HG03045 (cell line): ENCODE measurements around the gene RPS6KA1.

Experiments used
- ATAC-seq: cut with Tn5 transposase; IDR thresholded peaks from one replicate; pipeline ENCODE4 v1.9.1; 2021; ENCODE audit warnings: mild to moderate bottlenecking, moderate library complexity; ENCODE audit not compliant: unreplicated experiment

Gene RPS6KA1

GRCh38 chr1:26530895-26531598, 1.5 kb downstream of the RPS6KA1 start:
- ATAC-seq: no peak

- no peak for ATAC-seq
Measured at GRCh38 chr1:26531651-26532131, 2.1 kb downstream of the RPS6KA1 start.

DNA sequence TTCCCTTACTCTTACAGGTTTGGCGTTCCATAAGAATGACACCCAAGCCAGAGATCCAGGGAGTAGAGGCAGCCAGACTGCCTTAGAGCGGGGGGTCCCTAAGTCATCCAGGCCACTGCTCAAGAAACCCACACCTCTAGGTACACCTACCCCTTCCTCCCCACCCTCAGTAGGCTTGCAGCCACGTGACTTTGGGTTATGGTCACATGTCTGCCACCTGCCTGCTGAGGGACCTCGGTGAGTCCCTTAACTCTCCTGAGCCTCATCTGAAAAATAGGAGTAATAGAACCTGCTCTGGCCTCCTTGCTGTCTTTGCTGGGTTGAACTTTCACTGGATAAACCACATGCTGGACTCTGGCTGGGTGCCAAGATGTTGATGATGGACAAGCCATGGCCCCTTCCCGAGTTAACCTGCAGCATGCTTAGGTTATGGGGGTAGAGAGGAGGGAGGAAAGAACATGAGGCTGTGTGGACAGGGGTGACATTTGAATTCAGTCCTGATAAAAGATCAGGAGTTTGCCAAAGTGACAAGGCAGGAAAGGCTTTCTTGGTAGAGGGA, 4.5 kb downstream of the RPS6KA1 start:
- no peak for ATAC-seq

DNA sequence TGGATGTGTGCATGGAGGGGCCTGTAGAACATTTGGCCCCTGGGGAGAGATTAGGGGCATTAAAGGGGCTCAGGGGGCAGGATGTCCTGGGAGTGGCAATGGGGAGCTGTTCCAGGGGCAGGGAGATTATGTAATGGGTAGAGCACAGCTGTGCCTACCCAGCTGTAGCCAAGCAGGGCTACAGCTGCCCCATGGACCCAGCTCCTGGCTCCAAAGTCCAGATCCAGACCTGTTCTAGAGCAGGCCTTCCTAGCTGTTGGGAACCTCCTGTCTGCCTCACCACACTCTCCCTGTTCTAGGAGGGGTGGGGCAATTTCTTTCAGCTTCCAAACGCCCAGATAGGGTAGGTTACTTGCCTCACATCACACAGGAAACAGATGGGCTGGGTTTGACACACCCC, 5.6 kb downstream of the RPS6KA1 start:
- ATAC-seq: no peak

DNA sequence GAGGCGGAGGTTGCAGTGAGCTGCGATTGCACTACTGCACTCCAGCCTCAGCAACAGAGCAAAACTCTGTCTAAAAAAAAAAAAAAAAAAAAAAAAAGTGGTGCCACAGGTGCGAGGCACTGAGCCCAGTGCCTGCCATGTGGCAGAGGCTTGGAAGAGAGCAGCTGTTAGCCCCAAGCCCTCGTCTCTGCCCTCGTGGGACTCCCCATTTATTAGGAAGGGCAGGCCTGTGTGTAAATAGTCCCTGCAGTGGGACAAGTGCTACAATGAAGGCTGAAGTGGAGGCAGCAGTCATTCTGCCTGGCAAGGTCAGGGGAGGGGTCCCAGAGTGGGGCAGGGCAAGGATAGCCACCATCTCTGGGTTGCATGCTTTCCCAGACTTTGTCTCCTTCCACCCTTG, 6.5 kb downstream of the RPS6KA1 start:
- ATAC-seq: no peak

DNA sequence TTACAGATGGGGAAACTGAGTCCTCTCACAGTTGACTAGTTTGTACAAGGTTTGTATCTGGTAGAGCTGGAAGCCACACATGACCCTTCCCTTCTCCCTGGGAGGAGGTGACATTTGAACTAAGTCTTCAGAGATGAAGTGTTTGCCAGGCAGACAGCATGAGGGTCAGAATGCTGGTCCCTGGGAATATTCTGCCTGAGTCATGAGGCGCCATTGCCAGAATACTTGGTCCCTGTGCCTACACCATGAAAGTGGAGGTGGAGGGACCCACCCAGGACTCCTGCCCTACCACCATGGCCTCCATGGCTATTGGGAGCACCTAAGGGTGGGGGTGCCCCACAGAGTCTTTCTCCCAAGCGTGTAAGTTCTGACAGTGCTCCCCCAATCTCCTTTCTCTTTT, 7.0 kb downstream of the RPS6KA1 start:
- ATAC-seq: no peak

DNA sequence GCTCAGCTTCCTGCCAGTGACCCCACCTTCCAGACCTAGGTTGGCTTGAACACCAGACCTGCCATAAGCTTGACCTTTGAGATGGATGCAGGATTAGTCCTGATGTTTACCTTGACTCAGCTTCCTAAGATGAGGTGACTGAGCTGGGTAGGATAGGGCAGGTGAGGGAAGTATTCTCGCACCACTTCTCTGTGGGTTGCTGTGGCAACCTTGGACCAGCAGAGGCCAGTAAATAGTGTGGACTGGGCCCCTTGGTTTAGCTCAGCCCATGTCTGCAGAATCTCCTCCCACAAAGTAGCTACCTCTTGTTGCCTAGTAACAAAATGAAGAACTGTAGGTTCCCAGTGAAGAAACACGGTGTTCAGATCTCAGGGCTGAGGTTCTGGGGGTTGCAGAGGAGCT, 8.4 kb downstream of the RPS6KA1 start:
- no peak for ATAC-seq

DNA sequence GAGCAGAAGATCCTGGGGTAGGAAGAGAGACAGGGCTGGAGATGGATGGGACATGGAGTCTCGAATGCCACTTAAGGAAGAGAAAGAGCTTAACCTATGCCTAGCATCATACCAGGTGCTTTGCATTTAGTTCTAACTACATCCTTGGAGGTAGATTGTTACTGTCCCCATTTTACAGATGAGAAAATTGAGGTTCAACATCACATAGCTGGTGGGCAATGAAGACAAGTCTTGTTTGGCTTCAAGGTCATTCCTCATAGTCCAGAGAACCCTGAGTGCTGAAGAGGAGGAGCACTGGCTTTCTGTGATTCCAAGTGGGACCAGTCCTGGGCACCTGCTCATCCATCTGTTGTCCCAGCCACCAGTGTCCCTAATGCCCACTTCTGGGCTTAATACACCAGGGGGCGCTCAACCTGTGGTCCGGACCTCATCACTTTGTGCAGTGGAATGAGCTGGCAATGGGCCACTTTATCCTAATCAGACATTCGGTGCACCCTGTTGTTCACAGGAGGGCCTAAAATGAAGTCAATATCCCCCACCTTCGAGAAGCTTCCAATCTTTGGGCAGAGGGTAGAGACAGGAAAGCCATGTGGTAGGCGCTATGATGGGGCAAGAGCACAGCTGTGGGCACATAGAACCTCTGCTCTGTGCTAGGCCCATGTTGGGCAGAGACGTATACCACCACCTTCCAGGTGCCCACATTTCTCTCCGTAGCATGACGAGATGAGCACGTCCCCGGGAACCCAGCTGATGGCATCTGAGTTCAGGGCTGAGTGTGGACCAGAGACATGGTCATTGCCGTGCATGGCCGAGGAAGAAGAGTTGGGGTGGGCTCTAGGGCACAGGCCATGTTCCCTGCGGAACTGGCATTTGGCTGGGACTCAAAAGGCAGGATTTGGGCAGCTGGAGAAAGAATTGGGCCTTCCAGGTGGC, 9.2 kb downstream of the RPS6KA1 start:
- ATAC-seq: no peak

GRCh38 chr1:26539722-26540121, 10.2 kb downstream of the RPS6KA1 start:
- no peak for ATAC-seq

GRCh38 chr1:26540351-26540750, 10.8 kb downstream of the RPS6KA1 start:
- no peak for ATAC-seq

- ATAC-seq: no peak
Measured at GRCh38 chr1:26541431-26541815, 11.9 kb downstream of the RPS6KA1 start.

GRCh38 chr1:26541816-26542711, 12.5 kb downstream of the RPS6KA1 start:
- ATAC-seq: peak; percentile 42

DNA sequence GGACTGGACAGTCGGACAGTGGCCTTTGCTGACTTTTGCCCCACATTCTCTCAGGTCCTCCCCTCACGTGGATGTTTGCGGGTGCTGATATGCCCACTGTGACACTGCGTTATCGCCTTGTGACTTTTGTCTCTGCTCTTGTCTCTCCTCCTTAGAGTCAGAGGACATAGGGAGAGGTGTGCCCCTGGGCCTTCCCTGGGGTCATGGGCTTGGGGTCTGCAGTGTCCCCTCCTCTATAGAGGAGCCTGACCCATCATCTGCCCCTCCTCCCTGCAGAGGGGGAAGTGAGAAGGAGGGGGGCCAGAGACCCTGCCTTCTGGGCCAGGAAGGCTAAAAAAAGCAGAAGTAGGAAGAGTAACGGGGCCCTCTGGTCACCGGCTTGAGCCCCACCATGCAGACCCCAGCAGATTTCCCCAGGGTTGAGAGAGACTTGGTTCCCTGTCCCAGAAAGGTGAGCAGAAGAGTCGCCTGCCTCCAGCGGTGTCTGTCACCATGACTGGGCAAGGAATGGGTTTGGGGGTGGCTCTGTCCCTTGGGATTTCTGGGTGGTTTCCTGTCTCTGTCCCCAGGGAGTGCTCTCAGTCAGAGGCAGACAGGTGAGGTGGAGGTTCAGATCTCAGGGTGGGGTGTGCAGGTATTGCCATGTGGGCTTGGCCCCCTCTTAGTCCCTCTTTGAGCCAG, 13.3 kb downstream of the RPS6KA1 start:
- ATAC-seq: no peak

DNA sequence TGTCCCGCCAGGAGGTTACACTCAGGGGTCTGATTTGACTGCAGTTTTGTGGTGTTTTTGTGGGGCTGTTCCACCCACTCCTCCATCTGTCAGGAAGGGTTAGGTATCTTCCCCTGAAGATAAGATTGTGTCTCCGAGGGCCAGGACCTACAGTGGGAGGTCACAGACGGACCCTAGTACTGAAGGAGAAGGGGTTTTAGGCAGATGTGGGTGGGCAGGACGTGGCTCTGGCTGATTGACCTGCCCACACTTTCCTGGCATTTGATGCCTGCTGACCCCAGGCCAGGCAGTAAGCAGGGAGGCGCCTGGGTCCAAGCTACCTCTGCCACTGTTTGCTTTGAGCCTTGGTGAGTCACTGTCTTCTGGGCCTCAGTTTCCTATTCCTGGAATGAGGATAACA, 13.9 kb downstream of the RPS6KA1 start:
- no peak for ATAC-seq

DNA sequence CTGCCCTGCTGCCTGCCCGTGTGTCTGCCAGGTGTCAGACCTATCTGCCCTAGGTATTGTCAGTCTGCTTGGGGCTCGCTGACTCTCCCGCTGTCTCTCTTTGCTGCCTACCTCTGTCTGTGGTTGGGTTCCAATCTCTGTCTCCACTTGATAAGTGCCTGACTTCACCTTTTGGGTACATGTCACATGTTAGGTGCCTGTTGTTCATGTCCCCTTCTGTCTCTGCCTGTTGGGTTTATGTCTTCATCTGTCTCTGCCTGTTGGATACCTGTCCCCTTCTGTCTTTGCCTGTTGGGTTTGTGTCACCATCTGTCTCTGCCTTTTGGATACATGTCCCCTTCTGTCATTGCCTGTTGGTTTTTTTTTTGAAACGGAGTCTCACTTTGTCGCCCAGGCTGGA, 14.6 kb downstream of the RPS6KA1 start:
- no peak for ATAC-seq

- no peak for ATAC-seq
Measured at GRCh38 chr1:26545969-26546323, 16.4 kb downstream of the RPS6KA1 start.

- ATAC-seq: no peak
Measured at GRCh38 chr1:26546375-26546774, 16.8 kb downstream of the RPS6KA1 start.

DNA sequence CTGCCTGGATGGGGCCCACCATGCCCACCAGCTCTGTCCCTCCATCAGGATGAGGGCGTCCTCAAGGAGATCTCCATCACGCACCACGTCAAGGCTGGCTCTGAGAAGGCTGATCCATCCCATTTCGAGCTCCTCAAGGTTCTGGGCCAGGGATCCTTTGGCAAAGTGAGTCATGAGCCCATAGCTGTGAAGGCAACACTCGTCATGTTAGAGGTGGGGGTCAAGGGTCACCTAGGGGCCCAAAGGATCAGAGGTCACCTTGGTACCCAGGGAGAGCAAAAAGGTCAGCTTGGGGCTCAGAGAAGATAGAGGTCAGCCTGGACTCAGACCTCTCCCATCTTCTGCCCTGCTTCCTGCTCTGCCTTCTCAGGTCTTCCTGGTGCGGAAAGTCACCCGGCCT, 17.3 kb downstream of the RPS6KA1 start:
- no peak for ATAC-seq

GRCh38 chr1:26548841-26549240, 19.3 kb downstream of the RPS6KA1 start:
- no peak for ATAC-seq

- ATAC-seq: no peak
Measured at GRCh38 chr1:26550946-26551345, 21.4 kb downstream of the RPS6KA1 start.
